Gastroesophageal sphincter (tissue), 3 donors: Measurements from ENCODE around the gene ASZ1.

Experiments used
- POLR2AphosphoS5 ChIP-seq: sonication (generic); formaldehyde crosslinking; IDR thresholded peaks from one replicate; pipeline ENCODE4 v1.6.1; 2017; ENCODE audit warnings: antibody characterized with exemption
- TF ChIP-seq, protein P1 (sequence below), 4 experiments: fragments of 200-600 bp in 2 of 4; fragments of 450-650 bp in 2 of 4; sonication (generic) in 1 of 4; IDR thresholded peaks; one replicate each; pipeline ENCODE4 v1.5.1; 2017 to 2019; ENCODE audit warnings: antibody characterized with exemption in 4 of 4, mild to moderate bottlenecking in 2 of 4, moderate library complexity in 2 of 4

DNA sequence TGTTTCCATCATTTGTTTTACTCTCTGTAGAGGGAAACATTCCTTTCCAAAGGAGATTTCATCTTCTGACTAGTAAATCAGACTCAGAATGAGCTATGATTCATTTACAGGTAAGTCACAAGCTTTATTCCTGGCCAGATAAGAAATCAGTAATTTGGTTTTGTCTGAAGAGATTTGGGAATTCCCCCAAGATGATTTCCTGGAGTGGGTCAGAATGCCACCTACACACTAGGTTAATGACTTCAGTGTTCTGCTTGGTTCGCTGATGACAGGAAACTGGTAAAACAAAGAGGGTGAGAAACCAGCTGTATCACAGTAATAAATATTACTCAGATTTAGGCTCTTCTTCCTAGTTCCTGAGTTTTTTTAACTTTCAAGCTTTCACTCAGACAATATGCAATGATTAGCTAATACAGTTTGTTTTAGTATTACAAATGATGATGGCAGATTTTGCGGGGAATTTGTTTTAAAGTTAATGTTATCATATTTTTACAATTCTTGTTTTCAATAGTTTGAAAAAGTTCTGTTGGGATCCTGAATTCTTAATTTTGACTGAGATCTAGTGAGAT lies 8.3 kb upstream of the ASZ1 start:
- TF ChIP-seq, protein P1, sequence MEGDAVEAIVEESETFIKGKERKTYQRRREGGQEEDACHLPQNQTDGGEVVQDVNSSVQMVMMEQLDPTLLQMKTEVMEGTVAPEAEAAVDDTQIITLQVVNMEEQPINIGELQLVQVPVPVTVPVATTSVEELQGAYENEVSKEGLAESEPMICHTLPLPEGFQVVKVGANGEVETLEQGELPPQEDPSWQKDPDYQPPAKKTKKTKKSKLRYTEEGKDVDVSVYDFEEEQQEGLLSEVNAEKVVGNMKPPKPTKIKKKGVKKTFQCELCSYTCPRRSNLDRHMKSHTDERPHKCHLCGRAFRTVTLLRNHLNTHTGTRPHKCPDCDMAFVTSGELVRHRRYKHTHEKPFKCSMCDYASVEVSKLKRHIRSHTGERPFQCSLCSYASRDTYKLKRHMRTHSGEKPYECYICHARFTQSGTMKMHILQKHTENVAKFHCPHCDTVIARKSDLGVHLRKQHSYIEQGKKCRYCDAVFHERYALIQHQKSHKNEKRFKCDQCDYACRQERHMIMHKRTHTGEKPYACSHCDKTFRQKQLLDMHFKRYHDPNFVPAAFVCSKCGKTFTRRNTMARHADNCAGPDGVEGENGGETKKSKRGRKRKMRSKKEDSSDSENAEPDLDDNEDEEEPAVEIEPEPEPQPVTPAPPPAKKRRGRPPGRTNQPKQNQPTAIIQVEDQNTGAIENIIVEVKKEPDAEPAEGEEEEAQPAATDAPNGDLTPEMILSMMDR (IDR thresholded peaks at IDR 0.05), result no peak
- no peak for TF ChIP-seq POLR2AphosphoS5
